PC-3 (cell line): Measurements from ENCODE around the gene FZD10. TPM values are rescaled to one million over a fixed set of nuclear protein-coding genes. Genes with fewer than 3 reads are reported as not detected.

Experiments used
- ATAC-seq: fragments of 200-7000 bp; cut with Tn5 transposase; 2 replicates; pipeline ENCODE4 v1.9.1; 2020; ENCODE audit warnings: mild to moderate bottlenecking, moderate library complexity
- BruUV-seq: library from RNA; stranded (reverse); fragments of 400-500 nt; replicated peaks from 2 replicates; lab custom pipeline; 2021; lab: Mats Ljungman, UMichigan
- CTCF ChIA-PET: fragments of 300-600 bp; sonication (Branson Sonifier 250); formaldehyde crosslinking; loops from one replicate; lab custom pipeline; 2022; ENCODE audit warnings: antibody characterized with exemption; lab: Charles Lee
- POLR2A ChIA-PET: fragments of 300-600 bp; sonication (Branson Sonifier 250); formaldehyde crosslinking; loops from one replicate; lab custom pipeline; 2022; ENCODE audit warnings: antibody characterized with exemption; ENCODE audit not compliant: unreplicated experiment; lab: Charles Lee
- DNase-seq: peaks from one replicate; pipeline ENCODE4 v3.0.0-alpha.2; 2015
- H2AFZ ChIP-seq: fragments of 300-600 bp; sonication (generic); 2 replicates; pipeline ENCODE4 v1.6.0; 2016; ENCODE audit warnings: antibody characterized with exemption, low read length
- H3F3A ChIP-seq: fragments of 300-600 bp; sonication (generic); one replicate; pipeline ENCODE4 v1.6.0; 2017; ENCODE audit warnings: antibody characterized with exemption, low read length, control low read depth, mild to moderate bottlenecking; ENCODE audit not compliant: unreplicated experiment
- H3K27ac ChIP-seq: fragments of 300-600 bp; sonication (generic); 2 replicates; pipeline ENCODE4 v1.5.1; 2016; ENCODE audit warnings: mild to moderate bottlenecking, low read length
- H3K27me3 ChIP-seq: fragments of 300-600 bp; sonication (generic); 2 replicates; pipeline ENCODE4 v1.6.1; 2016; ENCODE audit warnings: low read length, mixed read lengths
- H3K36me3 ChIP-seq: fragments of 300-600 bp; sonication (generic); 2 replicates; pipeline ENCODE4 v1.6.1; 2016; ENCODE audit warnings: low read depth, mixed run types, low read length, mixed read lengths
- H3K4me1 ChIP-seq: fragments of 300-600 bp; sonication (generic); 2 replicates; pipeline ENCODE4 v1.5.1; 2016; ENCODE audit warnings: low read length; ENCODE audit not compliant: insufficient read depth
- H3K4me2 ChIP-seq: fragments of 300-600 bp; sonication (generic); 2 replicates; pipeline ENCODE4 v1.6.0; 2016; ENCODE audit warnings: low read length
- H3K4me3 ChIP-seq: fragments of 300-600 bp; sonication (generic); 2 replicates; pipeline ENCODE4 v1.5.1; 2016; ENCODE audit warnings: mild to moderate bottlenecking, low read length, mixed read lengths
- H3K79me2 ChIP-seq: fragments of 300-600 bp; sonication (generic); 2 replicates; pipeline ENCODE4 v1.6.1; 2017; ENCODE audit warnings: low read length, mixed read lengths
- H3K9ac ChIP-seq: fragments of 300-600 bp; sonication (generic); 2 replicates; pipeline ENCODE4 v1.6.0; 2016; ENCODE audit warnings: mild to moderate bottlenecking, low read length
- H3K9me2 ChIP-seq: fragments of 300-600 bp; sonication (generic); replicated peaks from 2 replicates; pipeline ENCODE4 v1.6.1; 2016; ENCODE audit warnings: mixed run types, low read length, mixed read lengths
- H3K9me3 ChIP-seq: fragments of 300-600 bp; sonication (generic); 2 replicates; pipeline ENCODE4 v1.6.1; 2016; ENCODE audit warnings: low read length, mixed read lengths
- H4K20me1 ChIP-seq: fragments of 300-600 bp; sonication (generic); 2 replicates; pipeline ENCODE4 v1.6.1; 2016; ENCODE audit warnings: low read length, mixed read lengths
- CTCF ChIP-seq: fragments of 300-600 bp; sonication (generic); conservative IDR thresholded peaks from 2 replicates; pipeline ENCODE4 v1.5.1; 2017; ENCODE audit warnings: antibody characterized with exemption, low read depth, mild to moderate bottlenecking, low read length
- EZH2 ChIP-seq: fragments of 300-600 bp; sonication (generic); IDR thresholded peaks from one replicate; pipeline ENCODE4 v1.6.1; 2017; ENCODE audit warnings: antibody characterized with exemption, mild to moderate bottlenecking, low read length; ENCODE audit not compliant: unreplicated experiment
- EZH2phosphoT487 ChIP-seq: fragments of 300-600 bp; sonication (generic); IDR thresholded peaks from 2 replicates; pipeline ENCODE4 v1.6.1; 2018; ENCODE audit warnings: mild to moderate bottlenecking, antibody characterized with exemption, low read length, borderline replicate concordance
- intact Hi-C: fragments of 100-400 bp; cut with micrococcal nuclease; formaldehyde crosslinking; loops from 2 replicates; pipeline ENCODE4 v1.9.0; 2023
- total RNA-seq: library from RNA; depleted of rRNA; stranded (reverse); fragments of >200 nt; gene quantifications from 2 replicates; pipeline ENCODE4 v1.2.3, GENCODE V29; 2014

FZD10 gene
- total RNA-seq, 1 experiment from 2014 or later, result not detected

GRCh38 chr12:130183585-130184370 lies 21.5 kb downstream of the FZD10 start:
- H3F3A ChIP-seq, result no peaks in the 10 kb centered on the region
- H3K4me3 ChIP-seq, result no peak overlapping the region
- CTCF ChIA-PET, result no interaction called here
- no peaks in the 10 kb centered on the region for H3K9me2 ChIP-seq
- no peak for TF ChIP-seq EZH2
- TF ChIP-seq CTCF, result no peak
- H3K27me3 ChIP-seq, result peaks cover 14% of the 10 kb centered on the region; the same call in 1 of the 2 replicates
- H3K4me1 ChIP-seq, result no peaks in the 10 kb centered on the region
- intact Hi-C loops, result no loop called here
- BruUV-seq, result no TSS peak
- H2AFZ ChIP-seq, result no peak overlapping the region
- H3K27ac ChIP-seq, result no peak overlapping the region
- no peak overlapping the region for H3K4me2 ChIP-seq
- DNase-seq (no peak), ATAC-seq (no peak)
- H3K9ac ChIP-seq, result no peak overlapping the region
- no peaks in the 10 kb centered on the region for H4K20me1 ChIP-seq
- H3K36me3 ChIP-seq, result no peaks in the 10 kb centered on the region
- H3K9me3 ChIP-seq, result 0 out of 2 replicates have a peak, but pooled peaks cover 5% of the 10 kb centered on the region
- POLR2A ChIA-PET, result no interaction called here
- no peaks in the 10 kb centered on the region for H3K79me2 ChIP-seq

GRCh38 chr12:130184404-130185090 lies 22.3 kb downstream of the FZD10 start:
- H3K9me2 ChIP-seq, result no peaks in the 10 kb centered on the region
- ATAC-seq, result no peak
- no peaks in the 10 kb centered on the region for H3K36me3 ChIP-seq
- H3K27me3 ChIP-seq, result peaks cover 14% of the 10 kb centered on the region; the same call in 1 of the 2 replicates
- no peak for DNase-seq
- no peak overlapping the region for H3K4me3 ChIP-seq
- H3F3A ChIP-seq, result no peaks in the 10 kb centered on the region
- CTCF ChIA-PET, result no interaction called here
- H3K4me2 ChIP-seq, result no peak overlapping the region
- H4K20me1 ChIP-seq, result no peaks in the 10 kb centered on the region
- H3K4me1 ChIP-seq, result no peaks in the 10 kb centered on the region
- TF ChIP-seq EZH2phosphoT487, result no peak
- no peak for TF ChIP-seq EZH2
- TF ChIP-seq CTCF, result no peak
- H3K9me3 ChIP-seq, result 0 out of 2 replicates have a peak, but pooled peaks cover 5% of the 10 kb centered on the region
- intact Hi-C loops, result no loop called here
- no peak overlapping the region for H3K27ac ChIP-seq
- no peak overlapping the region for H3K9ac ChIP-seq
- H3K79me2 ChIP-seq, result no peaks in the 10 kb centered on the region
- POLR2A ChIA-PET, result no interaction called here
- no TSS peak for BruUV-seq
- H2AFZ ChIP-seq, result no peak overlapping the region
